ENCODE measurements around the gene NBEA. TPM values are rescaled to one million over a fixed set of nuclear protein-coding genes. Genes with fewer than 3 reads are reported as not detected.
A peak's percentile ranks its signal among the peaks of the same experiment; 100 is the strongest.

The NBEA gene
- polyA plus RNA-seq, 6 donors from 2014 or later: 1.1 to 2.3 (median 1.5) TPM

DNA sequence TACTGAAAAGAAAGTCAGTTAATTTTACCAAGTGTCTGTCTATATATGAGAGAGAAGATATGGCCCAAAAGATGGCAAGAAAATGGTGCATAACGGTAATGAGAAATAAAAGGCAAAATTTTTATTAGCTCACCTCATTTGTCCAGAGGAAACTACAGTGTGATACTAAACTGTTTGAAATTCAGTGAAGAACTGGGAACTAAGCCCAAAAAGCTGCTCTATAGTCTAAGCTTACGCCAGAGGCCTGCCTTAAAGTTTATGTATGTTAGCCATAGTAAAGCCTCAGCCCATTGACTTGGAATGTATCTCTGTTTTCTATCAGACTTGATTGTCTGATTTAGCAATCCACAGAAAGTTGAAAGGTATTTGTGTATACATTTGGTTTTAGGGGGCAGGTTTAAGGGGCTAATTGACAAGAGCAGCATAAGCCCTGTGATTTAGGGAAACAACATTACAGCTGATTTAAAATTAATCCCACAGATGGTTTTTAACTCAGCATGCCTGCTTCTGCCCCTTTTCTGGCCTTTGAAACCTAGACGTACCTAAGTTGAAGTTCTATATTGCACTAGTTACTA, 625.4 kb downstream of the NBEA start:
- no peak overlapping the region for H3K4me3 Mint-ChIP-seq
- DNase-seq (no peak), ATAC-seq (ENCODE audit: low read depth in 2 of 2) (no peak)
- no peaks in the 10 kb centered on the region for H3K9me3 Mint-ChIP-seq
- no peak overlapping the region for H3K27ac Mint-ChIP-seq
- no peaks in the 10 kb centered on the region for H3K36me3 Mint-ChIP-seq
- peaks cover 0 to 8% (median 3%) of the 10 kb centered on the region in 3 donors for H3K4me1 Mint-ChIP-seq
- H3K27me3 Mint-ChIP-seq: no peaks in the 10 kb centered on the region

DNA sequence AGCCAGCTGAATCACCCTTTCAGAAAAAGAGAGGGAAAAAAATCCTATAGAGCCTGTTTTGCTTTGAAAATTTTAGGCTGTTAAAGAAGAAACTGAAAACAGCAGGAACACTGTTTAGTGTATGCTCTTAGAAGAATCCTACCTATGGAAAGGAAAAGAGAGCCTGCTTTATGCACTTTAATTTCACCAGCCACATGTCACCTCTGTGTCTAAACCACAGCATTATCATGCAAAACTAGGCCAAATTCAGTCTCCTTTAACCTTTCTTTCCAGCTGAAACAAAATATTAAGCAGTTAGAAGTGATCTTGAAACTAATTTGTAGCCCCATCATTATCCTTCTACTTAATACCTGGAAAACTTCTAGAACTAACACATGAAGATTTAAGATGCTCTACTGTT, 631.6 kb downstream of the NBEA start:
- Mint-ChIP-seq H3K27me3 (no peaks in the 10 kb centered on the region), H3K27ac (no peak overlapping the region), H3K9me3 (no peaks in the 10 kb centered on the region), H3K36me3 (no peaks in the 10 kb centered on the region), H3K4me1 (peaks cover 0 to 11% (median 3%) of the 10 kb centered on the region in 3 donors), H3K4me3 (no peak overlapping the region)
- DNase-seq (no peak), ATAC-seq (ENCODE audit: low read depth in 2 of 2) (no peak)

DNA sequence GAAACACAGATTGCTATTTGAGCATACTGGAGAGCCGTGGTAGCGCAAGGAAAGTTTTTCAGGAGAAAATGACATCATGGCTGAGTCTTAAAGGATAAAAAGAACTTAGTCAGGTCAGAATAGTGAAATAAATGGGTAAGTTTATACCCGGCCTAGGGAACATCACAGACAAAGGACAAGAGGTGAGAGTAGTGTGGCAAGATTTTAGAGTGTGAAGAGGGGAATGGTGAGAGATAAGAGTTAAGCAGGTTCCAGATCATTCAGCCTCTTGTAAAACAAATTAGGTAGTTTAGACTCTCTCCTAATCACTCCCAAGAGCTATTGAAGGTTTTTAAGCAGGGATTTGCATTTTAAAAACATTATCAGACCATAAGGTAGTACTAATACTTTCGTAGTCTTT, 650.4 kb downstream of the NBEA start:
- Mint-ChIP-seq H3K36me3 (peaks cover 0 to 8% of the 10 kb centered on the region in 2 donors), H3K9me3 (no peaks in the 10 kb centered on the region), H3K27ac (no peak overlapping the region), H3K4me3 (no peak overlapping the region), H3K27me3 (no peaks in the 10 kb centered on the region), H3K4me1 (no peaks in the 10 kb centered on the region)
- ATAC-seq (ENCODE audit: low read depth in 2 of 2) (no peak), DNase-seq (no peak)

DNA sequence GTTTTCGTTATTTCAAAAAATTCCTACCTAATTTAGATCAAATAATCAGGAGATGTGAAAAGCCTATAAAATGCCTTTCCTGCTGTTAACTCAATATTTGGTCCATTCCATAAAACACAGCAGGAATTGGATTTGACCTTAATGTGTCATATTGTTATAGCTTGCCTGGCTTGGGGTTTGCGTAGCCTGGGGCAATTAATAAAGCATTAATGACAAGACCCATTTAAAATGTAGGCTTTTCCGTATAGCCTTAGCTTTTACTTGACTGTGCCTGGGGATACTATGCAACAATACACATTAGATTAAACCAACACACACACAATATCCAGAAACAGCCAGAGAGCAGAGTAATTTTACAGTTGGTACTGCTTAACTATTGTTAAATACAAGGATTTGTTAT, 651.6 kb downstream of the NBEA start:
- no peaks in the 10 kb centered on the region for H3K4me1 Mint-ChIP-seq

DNA sequence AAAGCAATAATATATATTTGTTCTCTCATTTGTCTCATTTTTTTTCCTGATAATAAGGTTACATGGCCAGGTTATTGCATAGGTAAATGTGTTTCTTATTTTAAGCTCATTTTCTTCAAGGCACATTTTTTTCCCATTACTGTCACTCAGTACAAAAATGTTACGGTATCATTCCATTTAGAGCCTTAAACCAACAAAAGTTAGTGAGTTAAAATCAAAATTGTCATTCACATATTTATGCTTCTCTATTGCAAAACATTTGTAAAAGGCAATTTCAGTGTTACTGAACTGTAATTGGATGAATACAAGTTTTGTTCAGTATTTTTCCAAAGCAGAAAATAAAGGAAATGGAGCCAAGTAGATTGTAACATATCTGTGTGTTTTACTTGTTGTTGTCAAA, 652.0 kb downstream of the NBEA start:
- peaks cover 0 to 7% of the 10 kb centered on the region in 2 donors for H3K36me3 Mint-ChIP-seq
- no peak overlapping the region for H3K27ac Mint-ChIP-seq
- DNase-seq: no peak
- ATAC-seq (ENCODE audit: low read depth in 2 of 2): no peak
- H3K27me3 Mint-ChIP-seq: no peaks in the 10 kb centered on the region
- H3K4me1 Mint-ChIP-seq: no peaks in the 10 kb centered on the region
- H3K4me3 Mint-ChIP-seq: no peak overlapping the region
- H3K9me3 Mint-ChIP-seq: no peaks in the 10 kb centered on the region

More for the DNA sequence above, 651.6 kb downstream of the NBEA start:
- Mint-ChIP-seq H3K9me3 (no peaks in the 10 kb centered on the region), H3K36me3 (peaks cover 0 to 8% of the 10 kb centered on the region in 2 donors), H3K27ac (no peak overlapping the region), H3K27me3 (no peaks in the 10 kb centered on the region), H3K4me3 (no peak overlapping the region)
- DNase-seq (no peak), ATAC-seq (ENCODE audit: low read depth in 2 of 2) (no peak)

DNA sequence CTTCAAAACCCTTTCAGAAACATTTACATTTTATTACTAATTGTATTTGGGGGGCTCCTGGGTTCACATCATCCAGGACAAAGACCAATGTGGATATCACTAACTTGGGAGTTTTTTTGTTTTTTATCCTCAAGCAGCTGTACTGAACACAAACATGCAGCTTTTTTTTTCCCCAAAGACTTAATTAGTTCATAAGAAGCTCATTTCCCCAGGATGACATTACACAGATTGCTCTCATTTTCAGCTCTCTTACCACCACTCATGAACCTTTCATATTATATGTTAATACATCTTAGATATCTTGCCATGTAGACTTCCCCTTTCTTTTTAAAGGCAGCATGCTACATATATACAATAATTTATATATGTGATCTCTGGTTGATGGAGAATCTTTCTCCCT, 653.1 kb downstream of the NBEA start:
- no peak for DNase-seq
- H3K4me1 Mint-ChIP-seq: no peaks in the 10 kb centered on the region
- no peak for ATAC-seq (ENCODE audit: low read depth in 2 of 2)
- H3K9me3 Mint-ChIP-seq: no peaks in the 10 kb centered on the region
- H3K4me3 Mint-ChIP-seq: no peak overlapping the region
- H3K36me3 Mint-ChIP-seq: no peaks in the 10 kb centered on the region
- no peaks in the 10 kb centered on the region for H3K27me3 Mint-ChIP-seq
- no peak overlapping the region for H3K27ac Mint-ChIP-seq

DNA sequence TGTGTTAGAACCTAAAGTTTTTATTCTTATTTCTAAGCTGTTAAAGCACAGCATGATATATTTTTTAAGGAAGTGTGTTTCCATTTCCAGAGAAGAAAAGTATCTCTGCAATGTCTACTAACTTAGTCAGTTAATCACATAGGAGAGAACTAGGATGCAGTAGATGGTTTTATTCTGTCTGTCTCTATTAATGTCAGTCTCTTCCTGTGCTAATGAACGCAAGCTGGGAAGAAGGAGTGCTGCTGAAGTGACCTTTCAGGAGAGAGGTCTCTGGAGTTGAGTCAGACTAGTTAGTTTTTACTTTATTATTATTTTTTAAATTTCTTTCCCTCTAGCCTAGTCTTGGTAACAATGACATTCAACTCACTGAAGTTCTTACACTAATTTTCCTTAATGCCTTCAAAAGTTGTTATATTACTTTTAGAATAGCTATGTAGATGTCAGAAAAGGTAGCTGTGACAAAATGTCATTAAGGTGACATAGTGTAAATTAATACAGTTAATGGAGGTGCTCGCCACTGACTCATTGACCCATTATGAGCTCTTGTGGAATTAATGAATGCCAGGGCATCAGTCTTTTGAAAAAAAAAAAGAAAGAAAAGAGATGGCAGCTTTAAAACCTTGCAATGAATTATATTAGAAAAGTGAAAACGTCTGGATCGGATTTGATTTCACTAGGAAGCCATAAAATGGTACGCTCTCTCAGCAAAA, 654.4 kb downstream of the NBEA start:
- Mint-ChIP-seq H3K27ac (no peak overlapping the region), H3K4me3 (no peak overlapping the region), H3K9me3 (no peaks in the 10 kb centered on the region), H3K36me3 (no peaks in the 10 kb centered on the region), H3K4me1 (no peaks in the 10 kb centered on the region), H3K27me3 (no peaks in the 10 kb centered on the region)
- ATAC-seq (ENCODE audit: low read depth in 2 of 2) (no peak), DNase-seq (no peak)

DNA sequence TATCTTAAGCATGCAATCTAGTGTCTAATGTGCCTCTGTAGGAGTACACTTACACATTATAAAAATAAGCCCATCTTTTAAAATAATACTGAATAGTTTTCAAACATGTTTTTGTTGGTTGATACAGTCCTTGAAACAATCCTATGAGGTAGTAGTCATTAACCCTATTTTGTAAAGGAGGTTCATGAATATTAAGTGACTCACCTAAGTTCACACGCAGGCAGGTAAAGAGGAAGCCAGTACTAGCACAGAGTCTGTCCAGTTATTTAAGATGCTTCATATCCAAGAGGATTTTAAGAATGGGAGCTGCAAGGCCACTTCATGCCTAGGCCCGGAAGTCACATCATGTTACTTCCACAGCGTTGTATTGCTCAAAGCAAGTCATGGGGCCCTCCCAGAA, 655.4 kb downstream of the NBEA start:
- Mint-ChIP-seq H3K9me3 (no peaks in the 10 kb centered on the region), H3K4me3 (no peak overlapping the region)

DNA sequence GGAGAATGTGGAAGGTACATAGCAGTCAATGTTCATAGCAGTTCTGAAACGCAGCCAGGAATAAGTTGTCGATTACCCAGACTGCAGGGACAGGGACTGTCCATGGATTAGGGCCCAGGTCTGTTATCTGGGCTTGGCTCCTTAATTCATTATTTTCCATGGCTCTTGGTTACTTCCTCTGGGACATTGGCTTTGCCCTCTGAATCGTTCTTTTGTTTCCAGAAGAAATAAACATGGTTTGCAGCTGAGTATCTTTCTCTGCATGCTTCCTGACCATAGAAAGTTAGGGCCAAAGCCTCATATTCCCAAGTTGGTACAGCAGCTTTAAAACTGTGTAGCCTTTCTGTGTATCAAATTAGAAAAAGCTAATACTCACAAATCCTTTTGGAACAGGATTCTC, 656.2 kb downstream of the NBEA start:
- no peaks in the 10 kb centered on the region for H3K4me1 Mint-ChIP-seq
- H3K27ac Mint-ChIP-seq: no peak overlapping the region
- DNase-seq: no peak
- no peaks in the 10 kb centered on the region for H3K36me3 Mint-ChIP-seq
- no peak overlapping the region for H3K4me3 Mint-ChIP-seq
- ATAC-seq (ENCODE audit: low read depth in 2 of 2): no peak
- H3K27me3 Mint-ChIP-seq: no peaks in the 10 kb centered on the region
- H3K9me3 Mint-ChIP-seq: no peaks in the 10 kb centered on the region

More for the DNA sequence above, 655.4 kb downstream of the NBEA start:
- no peaks in the 10 kb centered on the region for H3K27me3 Mint-ChIP-seq
- no peak overlapping the region for H3K27ac Mint-ChIP-seq
- DNase-seq (no peak), ATAC-seq (ENCODE audit: low read depth in 2 of 2) (no peak)
- no peaks in the 10 kb centered on the region for H3K4me1 Mint-ChIP-seq
- H3K36me3 Mint-ChIP-seq: no peaks in the 10 kb centered on the region

DNA sequence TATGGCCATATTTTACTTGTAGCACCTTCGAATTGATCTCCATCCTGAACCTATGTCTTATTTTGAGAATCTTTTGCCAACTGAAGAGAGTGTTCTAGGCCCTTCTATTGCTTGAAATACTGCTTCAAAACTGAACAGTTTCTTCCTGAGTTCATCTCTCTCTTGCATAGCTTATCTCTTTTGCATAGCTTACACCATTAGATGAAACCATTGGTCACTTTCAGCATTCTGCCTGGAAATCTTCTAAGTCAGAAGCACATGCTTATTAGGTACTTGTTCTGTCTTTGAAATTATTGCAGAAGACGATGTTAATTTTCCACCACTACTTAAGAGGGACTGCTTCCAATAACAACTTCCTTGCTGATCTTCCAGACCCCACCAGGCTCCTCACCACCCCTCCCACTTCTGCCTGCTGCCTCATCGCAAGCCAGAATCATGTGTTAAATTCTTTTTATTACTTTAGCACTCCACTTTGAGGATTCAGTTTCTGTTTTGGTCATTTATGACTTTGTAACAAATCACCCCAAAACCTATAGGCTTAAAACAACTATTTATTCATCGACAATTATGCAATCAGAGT, 656.8 kb downstream of the NBEA start:
- Mint-ChIP-seq H3K27ac (no peak overlapping the region), H3K4me1 (no peaks in the 10 kb centered on the region), H3K9me3 (no peaks in the 10 kb centered on the region)

DNA sequence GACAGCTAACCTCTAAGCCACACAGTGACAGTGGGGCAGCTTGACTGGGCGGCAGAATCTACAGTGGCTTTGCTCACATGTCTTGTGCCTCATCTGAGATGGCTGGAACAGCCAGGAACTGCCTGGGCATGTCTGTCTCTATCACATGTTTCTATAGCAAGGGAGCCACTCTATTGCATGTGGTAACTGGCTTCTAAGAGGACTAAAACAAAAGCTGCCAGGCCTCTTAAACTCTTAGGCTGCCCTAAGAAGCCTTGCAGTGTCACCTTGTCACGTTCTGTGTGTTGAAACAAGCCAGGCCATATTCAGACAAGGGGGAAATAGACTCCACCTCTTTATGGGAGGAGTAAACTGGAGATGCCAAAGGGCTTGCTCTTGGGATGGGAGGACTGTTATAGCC, 657.3 kb downstream of the NBEA start:
- no peak for ATAC-seq (ENCODE audit: low read depth in 2 of 2)

More for the DNA sequence above, 656.8 kb downstream of the NBEA start:
- ATAC-seq (ENCODE audit: low read depth in 2 of 2): no peak
- Mint-ChIP-seq H3K36me3 (no peaks in the 10 kb centered on the region), H3K4me3 (no peak overlapping the region), H3K27me3 (no peaks in the 10 kb centered on the region)
- DNase-seq: no peak

DNA sequence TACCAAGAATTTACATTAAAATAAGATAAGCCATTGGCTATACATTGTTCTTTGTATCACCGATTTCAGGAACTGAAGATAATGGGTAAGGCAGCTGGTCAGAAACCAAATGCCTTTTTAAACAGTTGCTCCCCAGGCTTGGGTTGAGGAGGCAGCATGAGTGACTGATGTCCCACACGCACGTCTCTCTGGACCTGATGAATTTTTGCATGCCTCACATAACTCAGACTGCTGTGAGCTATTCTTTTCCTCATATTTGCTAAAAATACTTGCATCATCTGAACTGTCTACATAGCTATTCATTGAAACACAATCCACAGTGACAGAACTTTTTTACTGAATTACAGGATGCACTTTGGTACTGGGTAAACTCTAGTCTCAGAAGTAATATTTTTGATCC, 658.1 kb downstream of the NBEA start:
- ATAC-seq (ENCODE audit: low read depth in 2 of 2) (no peak), DNase-seq (no peak)
- H3K4me3 Mint-ChIP-seq: no peak overlapping the region
- H3K4me1 Mint-ChIP-seq: no peaks in the 10 kb centered on the region
- no peak overlapping the region for H3K27ac Mint-ChIP-seq
- H3K36me3 Mint-ChIP-seq: no peaks in the 10 kb centered on the region
- no peaks in the 10 kb centered on the region for H3K27me3 Mint-ChIP-seq
- no peaks in the 10 kb centered on the region for H3K9me3 Mint-ChIP-seq

More for the DNA sequence above, 657.3 kb downstream of the NBEA start:
- DNase-seq: no peak
- Mint-ChIP-seq H3K36me3 (no peaks in the 10 kb centered on the region), H3K27ac (no peak overlapping the region), H3K9me3 (no peaks in the 10 kb centered on the region), H3K4me1 (no peaks in the 10 kb centered on the region), H3K4me3 (no peak overlapping the region), H3K27me3 (no peaks in the 10 kb centered on the region)

DNA sequence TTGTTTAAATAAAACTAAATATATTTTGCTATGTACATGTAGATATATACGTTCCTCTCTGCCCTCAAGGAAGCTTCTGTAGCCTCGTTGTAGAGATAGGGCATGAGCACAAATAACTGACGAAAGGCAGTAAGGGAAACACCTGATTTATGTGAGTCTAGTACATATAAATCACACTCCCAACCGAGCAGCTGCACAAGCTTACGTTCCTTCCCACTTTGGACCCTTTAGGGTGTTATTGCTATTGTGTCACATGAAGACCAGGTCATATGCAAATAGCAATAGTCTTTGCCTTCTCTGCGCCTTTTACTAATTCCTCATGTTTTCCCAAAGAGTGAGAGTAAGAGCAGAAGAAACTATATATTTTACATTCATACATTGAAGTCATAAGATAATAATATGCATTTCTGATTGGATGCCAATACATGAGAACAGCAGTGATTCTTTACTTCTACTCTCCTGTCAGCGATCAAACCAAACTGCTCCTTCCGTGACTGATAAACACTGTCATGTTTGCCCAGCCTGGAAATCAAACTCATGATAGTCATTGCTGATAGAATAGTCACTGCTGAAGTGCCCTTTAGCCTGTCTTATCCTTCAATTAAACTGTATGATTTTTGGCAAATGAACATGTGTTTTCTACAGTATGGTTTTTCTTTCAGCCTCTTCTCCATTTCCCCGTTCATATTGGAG, 661.7 kb downstream of the NBEA start:
- ATAC-seq (ENCODE audit: low read depth in 2 of 2) (no peak), DNase-seq (no peak)
- Mint-ChIP-seq H3K36me3 (no peaks in the 10 kb centered on the region), H3K4me1 (no peaks in the 10 kb centered on the region), H3K27ac (peak overlapping the region in 1 of 6 donors; percentile 29), H3K27me3 (no peaks in the 10 kb centered on the region), H3K9me3 (no peaks in the 10 kb centered on the region), H3K4me3 (no peak overlapping the region)

DNA sequence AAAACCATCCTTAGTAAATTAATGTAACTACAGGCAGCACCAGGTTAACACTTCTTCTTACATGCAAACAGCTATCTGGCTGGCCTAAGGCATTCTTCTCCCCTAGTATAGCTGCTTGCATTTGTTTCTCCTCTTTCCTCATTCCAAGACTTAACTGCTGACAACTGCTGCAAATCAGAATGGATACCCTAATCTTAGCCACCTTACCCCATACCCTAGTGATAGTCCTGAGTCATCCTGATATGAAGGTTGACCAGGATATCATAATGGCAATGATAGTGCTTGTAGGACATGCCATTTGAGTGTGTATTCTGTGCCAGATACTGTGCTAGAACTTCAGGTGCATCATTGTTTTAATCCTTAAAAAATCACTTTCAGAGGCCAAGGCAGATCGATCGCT, 672.6 kb downstream of the NBEA start:
- no peaks in the 10 kb centered on the region for H3K27me3 Mint-ChIP-seq
- DNase-seq (no peak), ATAC-seq (ENCODE audit: low read depth in 2 of 2) (no peak)
- peaks cover 0 to 2% (median 0%) of the 10 kb centered on the region in 7 donors for H3K9me3 Mint-ChIP-seq
- no peak overlapping the region for H3K4me3 Mint-ChIP-seq
- H3K36me3 Mint-ChIP-seq: peaks cover 0 to 4% of the 10 kb centered on the region in 2 donors
- no peak overlapping the region for H3K27ac Mint-ChIP-seq
- no peaks in the 10 kb centered on the region for H3K4me1 Mint-ChIP-seq
